Activated naive CD8-positive, alpha-beta T cell treated with anti-CD3 and anti-CD28 coated beads, Interleukin-2, amount 50 U/mL, for 24 hours (primary cell): ENCODE measurements around the gene DDC.

Experiments used
- ATAC-seq: fragments of 150-1000 bp; cut with Tn5 transposase; one replicate; pipeline ENCODE4 v1.10.0; 2021
- DNase-seq: peaks from one replicate; pipeline ENCODE4 v3.0.0; 2021
- H3K27ac Mint-ChIP-seq: one replicate; pipeline ENCODE4 v1.8.0; 2021; ENCODE audit warnings: mild to moderate bottlenecking, mixed read lengths
- H3K27me3 Mint-ChIP-seq: one replicate; pipeline ENCODE4 v1.8.0; 2021; ENCODE audit warnings: mixed read lengths
- H3K36me3 Mint-ChIP-seq: one replicate; pipeline ENCODE4 v1.8.0; 2021; ENCODE audit warnings: low read depth, mixed read lengths
- H3K4me1 Mint-ChIP-seq: one replicate; pipeline ENCODE4 v1.8.0; 2021; ENCODE audit warnings: mixed read lengths
- H3K4me3 Mint-ChIP-seq: one replicate; pipeline ENCODE4 v1.8.0; 2021; ENCODE audit warnings: mild to moderate bottlenecking, moderate library complexity, mixed read lengths
- H3K9me3 Mint-ChIP-seq: one replicate; pipeline ENCODE4 v1.8.0; 2021; ENCODE audit warnings: mixed read lengths

DDC gene, protein sequence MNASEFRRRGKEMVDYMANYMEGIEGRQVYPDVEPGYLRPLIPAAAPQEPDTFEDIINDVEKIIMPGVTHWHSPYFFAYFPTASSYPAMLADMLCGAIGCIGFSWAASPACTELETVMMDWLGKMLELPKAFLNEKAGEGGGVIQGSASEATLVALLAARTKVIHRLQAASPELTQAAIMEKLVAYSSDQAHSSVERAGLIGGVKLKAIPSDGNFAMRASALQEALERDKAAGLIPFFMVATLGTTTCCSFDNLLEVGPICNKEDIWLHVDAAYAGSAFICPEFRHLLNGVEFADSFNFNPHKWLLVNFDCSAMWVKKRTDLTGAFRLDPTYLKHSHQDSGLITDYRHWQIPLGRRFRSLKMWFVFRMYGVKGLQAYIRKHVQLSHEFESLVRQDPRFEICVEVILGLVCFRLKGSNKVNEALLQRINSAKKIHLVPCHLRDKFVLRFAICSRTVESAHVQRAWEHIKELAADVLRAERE

DNA sequence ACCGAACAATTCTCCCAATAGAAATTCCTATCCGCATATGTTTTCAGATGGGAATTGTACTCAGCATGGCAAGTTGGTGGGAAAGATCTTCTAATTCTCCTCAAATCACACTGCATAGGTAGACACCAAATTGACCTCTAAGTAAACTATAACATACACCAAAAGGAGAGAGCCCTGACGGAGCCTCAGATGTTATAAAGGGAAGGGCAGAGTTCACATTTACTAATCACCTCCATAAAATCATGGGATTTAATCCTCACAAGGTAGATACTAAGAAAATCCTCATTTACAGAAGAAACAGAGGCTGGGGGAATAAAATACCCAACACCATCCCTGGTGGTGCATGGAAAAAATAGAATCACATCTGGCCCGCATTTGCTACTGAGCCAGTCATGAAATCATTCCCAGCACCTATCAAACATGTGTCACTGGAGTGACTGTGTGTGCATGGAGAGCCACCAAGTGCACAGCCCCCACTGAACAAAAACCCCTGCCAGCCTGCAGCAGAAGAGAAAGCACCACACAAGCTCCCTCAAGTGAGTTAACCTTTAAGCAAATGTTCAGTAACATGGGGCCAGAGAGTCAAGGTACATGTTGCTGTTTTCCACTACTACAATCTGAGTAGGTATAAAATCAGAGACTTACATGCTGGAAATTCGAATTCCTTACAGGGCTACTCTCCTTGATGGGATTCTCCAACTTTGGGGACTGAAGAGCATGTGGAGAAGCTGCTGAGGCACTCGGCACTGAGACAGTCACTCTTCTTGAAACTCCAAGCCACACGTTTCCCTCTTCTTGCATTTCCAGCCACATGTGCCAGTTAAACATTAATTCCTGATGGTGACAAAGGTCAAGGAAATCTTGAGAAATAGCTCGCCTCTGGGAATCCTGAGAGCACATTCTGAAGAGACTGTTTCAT lies at the start of gene DDC:
Gene DDC (minus strand): TSS at position 766 of the 919 bp plus-strand sequence. CDS start 21,320 bp downstream, outside the sequence.
- ATAC-seq (no peak), DNase-seq (no peak)
- Mint-ChIP-seq H3K9me3 (no peaks in the 10 kb centered on the region), H3K4me3 (no peak within 1 kb of the TSS), H3K4me1 (no peaks in the 10 kb centered on the region), H3K27me3 (no peaks in the 10 kb centered on the region), H3K36me3 (no peaks in the 10 kb centered on the region), H3K27ac (no peak within 1 kb of the TSS)

- Mint-ChIP-seq H3K27me3 (no peaks in the 10 kb centered on the region), H3K27ac (no peak overlapping the region), H3K9me3 (no peaks in the 10 kb centered on the region), H3K4me3 (no peak overlapping the region), H3K36me3 (no peaks in the 10 kb centered on the region), H3K4me1 (peaks cover 18% of the 10 kb centered on the region)
- DNase-seq (no peak), ATAC-seq (no peak)
These were observed 48.3 kb upstream of the DDC start for GRCh38 chr7:50613473-50613872.

DNA sequence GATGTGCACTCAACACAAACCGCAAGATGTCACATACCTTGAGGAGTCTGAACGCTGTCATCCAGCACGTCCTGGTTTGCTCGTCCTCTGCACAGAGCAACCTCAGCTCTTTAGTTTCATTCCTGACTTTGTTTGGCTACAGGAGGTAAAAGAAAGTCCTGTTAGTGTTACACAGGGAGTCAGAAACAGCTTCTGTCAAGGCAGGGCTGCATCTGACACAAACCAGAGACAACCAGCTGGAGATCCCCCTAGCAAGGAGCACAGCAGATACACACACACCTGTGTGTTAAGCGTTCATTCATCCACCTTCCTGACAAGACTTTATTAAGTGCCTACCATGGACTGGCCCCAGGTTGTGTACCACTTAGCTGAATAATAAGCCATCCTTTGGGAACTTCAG lies 47.5 kb upstream of the DDC start:
- DNase-seq (no peak), ATAC-seq (no peak)
- Mint-ChIP-seq H3K4me1 (peaks cover 25% of the 10 kb centered on the region), H3K36me3 (no peaks in the 10 kb centered on the region), H3K27ac (no peak overlapping the region), H3K4me3 (no peak overlapping the region), H3K27me3 (no peaks in the 10 kb centered on the region), H3K9me3 (peaks cover 4% of the 10 kb centered on the region)

DNA sequence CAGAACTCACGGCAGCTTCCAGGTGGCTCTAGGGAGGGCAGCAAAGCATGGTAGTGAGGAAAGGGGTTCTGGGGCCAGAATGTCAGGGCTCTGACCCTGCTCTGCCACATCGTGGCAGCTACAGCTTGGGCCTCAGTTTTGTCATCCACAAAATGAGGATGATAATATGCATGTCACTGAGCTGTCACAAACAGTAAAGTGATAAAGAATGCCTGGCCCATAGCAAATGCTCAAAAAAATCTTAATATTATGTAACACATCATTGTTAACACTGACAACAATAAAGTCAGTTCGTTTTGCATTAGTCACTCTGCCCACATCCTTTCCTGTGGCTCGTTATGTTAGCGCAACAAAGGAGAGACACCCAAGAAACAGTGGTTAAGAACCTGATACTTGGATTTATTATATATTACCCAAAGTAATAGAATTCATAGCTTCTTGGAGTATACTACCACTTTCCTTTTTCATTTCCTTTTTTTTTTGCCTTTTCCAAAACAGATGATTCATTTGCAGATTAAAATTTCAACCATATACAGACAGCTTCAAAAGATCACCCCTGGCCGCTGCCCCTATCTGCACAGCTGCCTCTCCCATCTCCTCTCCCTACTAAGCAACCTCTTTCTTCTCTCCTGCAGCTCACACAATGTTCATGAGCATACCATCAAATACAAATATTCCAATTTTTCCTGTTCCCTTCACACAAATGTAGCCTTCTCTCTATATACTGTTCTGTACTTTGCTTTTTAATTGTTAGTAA lies 45.5 kb upstream of the DDC start:
- no peaks in the 10 kb centered on the region for H3K36me3 Mint-ChIP-seq
- peak overlapping the region; percentile 7 for H3K27ac Mint-ChIP-seq
- H3K4me3 Mint-ChIP-seq: no peak overlapping the region
- H3K4me1 Mint-ChIP-seq: peaks cover 26% of the 10 kb centered on the region
- DNase-seq (peak; percentile 36), ATAC-seq (peak; percentile 64)
- peaks cover 5% of the 10 kb centered on the region for H3K9me3 Mint-ChIP-seq
- no peaks in the 10 kb centered on the region for H3K27me3 Mint-ChIP-seq

DNA sequence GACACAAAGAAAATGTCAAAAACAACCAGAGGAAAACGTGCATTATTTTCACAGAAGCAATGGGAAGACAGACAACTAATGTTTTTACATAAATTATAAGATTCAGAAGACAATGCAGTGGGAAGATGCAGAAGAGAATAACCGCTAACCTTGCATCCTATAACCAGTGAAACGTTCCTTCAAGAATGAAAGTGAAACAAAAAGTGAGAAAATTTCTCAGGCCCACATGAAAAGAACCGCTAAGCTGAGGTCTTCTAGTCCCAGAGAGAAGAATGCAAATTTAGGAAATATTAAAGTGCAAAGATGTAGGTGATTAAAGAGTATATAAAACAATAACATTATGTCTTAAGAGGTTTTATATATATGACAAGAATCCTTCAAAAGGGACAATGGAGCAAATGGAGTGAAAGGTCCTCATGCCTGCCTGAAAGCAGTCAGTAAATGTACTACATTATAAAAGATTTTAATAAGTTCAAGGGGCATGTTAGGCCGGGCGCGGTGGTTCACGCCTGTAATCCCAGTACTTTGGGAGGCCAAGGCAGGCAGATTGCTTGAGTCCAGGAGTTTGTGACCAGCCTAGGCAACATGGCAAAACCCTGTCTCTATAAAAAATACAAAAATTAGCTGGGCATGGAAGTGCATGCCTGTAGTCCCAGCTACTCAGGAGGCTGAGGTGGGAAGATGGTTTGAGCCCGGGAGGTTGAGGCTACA lies 43.1 kb upstream of the DDC start:
- H3K4me3 Mint-ChIP-seq: no peak overlapping the region
- H3K4me1 Mint-ChIP-seq: peaks cover 26% of the 10 kb centered on the region
- H3K27me3 Mint-ChIP-seq: no peaks in the 10 kb centered on the region
- no peak overlapping the region for H3K27ac Mint-ChIP-seq
- H3K9me3 Mint-ChIP-seq: peaks cover 5% of the 10 kb centered on the region
- DNase-seq: no peak
- peak; percentile 55 for ATAC-seq
- H3K36me3 Mint-ChIP-seq: no peaks in the 10 kb centered on the region

GRCh38 chr7:50607524-50608125 lies 42.4 kb upstream of the DDC start:
- no peaks in the 10 kb centered on the region for H3K27me3 Mint-ChIP-seq
- peaks cover 5% of the 10 kb centered on the region for H3K9me3 Mint-ChIP-seq
- DNase-seq (no peak), ATAC-seq (no peak)
- H3K4me3 Mint-ChIP-seq: no peak overlapping the region
- peaks cover 26% of the 10 kb centered on the region for H3K4me1 Mint-ChIP-seq
- H3K36me3 Mint-ChIP-seq: no peaks in the 10 kb centered on the region
- no peak overlapping the region for H3K27ac Mint-ChIP-seq

- peaks cover 5% of the 10 kb centered on the region for H3K9me3 Mint-ChIP-seq
These were observed 39.9 kb upstream of the DDC start for GRCh38 chr7:50605059-50605458.

DNA sequence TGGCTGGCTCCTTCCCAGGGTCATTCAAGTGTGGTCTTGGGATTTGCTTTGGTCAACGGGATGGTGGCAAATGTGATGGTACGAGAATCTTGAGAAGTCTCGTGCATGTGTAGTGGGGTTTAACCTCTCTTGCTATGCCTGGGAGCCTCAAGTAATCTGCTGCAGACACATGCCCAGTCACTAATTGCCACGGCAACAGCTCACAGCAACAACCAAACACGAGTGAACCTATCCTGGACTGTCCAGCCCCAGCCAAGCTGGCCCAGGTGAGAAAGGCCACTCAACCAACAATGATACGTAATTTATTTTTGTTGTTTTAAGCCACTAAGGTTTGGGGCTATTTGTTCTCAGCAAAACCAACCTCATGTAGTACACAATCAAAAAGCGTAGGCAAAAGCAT lies 38.1 kb upstream of the DDC start:
- DNase-seq (no peak), ATAC-seq (no peak)
- no peak overlapping the region for H3K4me3 Mint-ChIP-seq
- H3K36me3 Mint-ChIP-seq: no peaks in the 10 kb centered on the region
- peaks cover 5% of the 10 kb centered on the region for H3K9me3 Mint-ChIP-seq
- H3K4me1 Mint-ChIP-seq: peaks cover 8% of the 10 kb centered on the region
- no peak overlapping the region for H3K27ac Mint-ChIP-seq
- no peaks in the 10 kb centered on the region for H3K27me3 Mint-ChIP-seq

More at GRCh38 chr7:50605059-50605458, 39.9 kb upstream of the DDC start:
- peak; percentile 20 for ATAC-seq
- no peak for DNase-seq
- H3K4me3 Mint-ChIP-seq: no peak overlapping the region
- no peak overlapping the region for H3K27ac Mint-ChIP-seq
- H3K27me3 Mint-ChIP-seq: no peaks in the 10 kb centered on the region
- H3K4me1 Mint-ChIP-seq: peaks cover 13% of the 10 kb centered on the region
- no peaks in the 10 kb centered on the region for H3K36me3 Mint-ChIP-seq

- ATAC-seq: no peak
- Mint-ChIP-seq H3K36me3 (no peaks in the 10 kb centered on the region), H3K9me3 (no peaks in the 10 kb centered on the region), H3K27ac (no peak overlapping the region), H3K4me3 (no peak overlapping the region), H3K4me1 (peaks cover 8% of the 10 kb centered on the region), H3K27me3 (no peaks in the 10 kb centered on the region)
- no peak for DNase-seq
These were observed 34.2 kb upstream of the DDC start for GRCh38 chr7:50599385-50599784.

DNA sequence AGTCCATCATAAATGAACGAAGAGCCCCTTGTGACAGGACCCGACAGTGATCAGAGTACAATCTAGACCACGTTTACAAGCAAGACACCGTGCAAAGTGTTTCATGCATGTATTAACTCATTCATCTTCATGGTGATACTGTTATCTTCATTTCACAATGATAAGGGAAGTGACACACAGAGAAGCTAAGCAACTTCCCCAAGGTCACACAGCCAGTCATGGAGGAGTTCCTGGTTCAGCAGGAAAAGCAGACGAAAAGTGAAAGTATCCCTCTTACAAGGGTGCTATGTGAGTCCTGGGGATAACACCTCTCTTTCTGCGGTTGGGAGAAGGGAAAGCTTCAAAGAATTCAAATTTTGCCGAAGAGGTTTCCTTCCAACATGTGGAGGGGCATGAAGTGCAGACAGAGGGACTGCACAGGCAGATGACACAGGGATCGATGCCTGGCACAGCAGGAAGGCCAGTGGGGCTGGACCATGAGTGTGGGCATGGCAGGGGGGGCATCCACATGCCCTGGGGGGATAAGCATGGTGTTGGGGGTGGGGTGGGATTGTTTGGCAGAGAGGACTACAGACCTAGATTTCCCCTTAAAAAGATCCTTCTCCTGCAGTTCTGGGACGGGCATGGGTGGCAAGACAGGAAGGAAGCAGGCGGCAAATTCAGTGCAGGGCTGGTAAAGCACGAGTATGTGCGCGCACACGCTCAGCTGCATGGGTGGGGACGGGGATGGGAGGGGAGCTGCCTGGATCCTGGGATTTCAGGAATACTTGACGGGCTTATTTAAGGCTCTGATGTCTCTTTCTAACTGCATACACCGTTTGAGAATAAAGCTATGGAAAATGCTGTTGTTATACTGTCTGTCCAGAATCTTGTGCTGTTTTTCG lies 33.5 kb upstream of the DDC start:
- no peak overlapping the region for H3K4me3 Mint-ChIP-seq
- H3K27me3 Mint-ChIP-seq: no peaks in the 10 kb centered on the region
- H3K36me3 Mint-ChIP-seq: no peaks in the 10 kb centered on the region
- DNase-seq (no peak), ATAC-seq (no peak)
- no peak overlapping the region for H3K27ac Mint-ChIP-seq
- H3K4me1 Mint-ChIP-seq: peaks cover 8% of the 10 kb centered on the region
- H3K9me3 Mint-ChIP-seq: no peaks in the 10 kb centered on the region

DNA sequence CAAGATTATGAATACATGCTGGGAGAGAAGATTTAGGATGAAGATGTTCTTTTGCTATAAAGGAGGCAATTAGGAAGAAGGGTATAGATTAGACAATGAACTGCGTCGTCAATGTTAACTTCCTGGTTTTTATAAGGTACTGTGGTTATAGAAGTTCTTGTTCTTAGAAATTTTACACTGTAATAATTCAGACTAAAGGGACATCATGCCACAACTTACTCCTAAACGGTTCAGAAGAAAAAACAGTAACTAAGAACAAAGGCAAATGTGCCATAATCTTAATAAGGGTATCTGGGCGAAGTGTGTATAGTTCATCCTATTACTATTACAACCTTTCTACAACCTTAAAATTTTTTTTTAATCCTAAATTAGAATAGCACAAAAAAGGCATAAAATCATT lies 31.3 kb upstream of the DDC start:
- ATAC-seq: no peak
- no peaks in the 10 kb centered on the region for H3K9me3 Mint-ChIP-seq
- H3K27me3 Mint-ChIP-seq: peaks cover 3% of the 10 kb centered on the region
- no peak overlapping the region for H3K27ac Mint-ChIP-seq
- H3K4me1 Mint-ChIP-seq: peaks cover 8% of the 10 kb centered on the region
- H3K36me3 Mint-ChIP-seq: no peaks in the 10 kb centered on the region
- no peak overlapping the region for H3K4me3 Mint-ChIP-seq
- DNase-seq: no peak

GRCh38 chr7:50595491-50596102 lies 30.4 kb upstream of the DDC start:
- DNase-seq: no peak
- Mint-ChIP-seq H3K27ac (no peak overlapping the region), H3K9me3 (no peaks in the 10 kb centered on the region), H3K4me1 (peaks cover 8% of the 10 kb centered on the region), H3K4me3 (no peak overlapping the region), H3K36me3 (no peaks in the 10 kb centered on the region), H3K27me3 (peaks cover 4% of the 10 kb centered on the region)
- ATAC-seq: no peak
